ENCODE results near the gene FAM20C.
"Not testable (repeated sequence)": the region's sequence is repeated elsewhere in the genome, so short reads cannot be mapped to it uniquely, and the experiment has no call there.

The FAM20C gene

DNA sequence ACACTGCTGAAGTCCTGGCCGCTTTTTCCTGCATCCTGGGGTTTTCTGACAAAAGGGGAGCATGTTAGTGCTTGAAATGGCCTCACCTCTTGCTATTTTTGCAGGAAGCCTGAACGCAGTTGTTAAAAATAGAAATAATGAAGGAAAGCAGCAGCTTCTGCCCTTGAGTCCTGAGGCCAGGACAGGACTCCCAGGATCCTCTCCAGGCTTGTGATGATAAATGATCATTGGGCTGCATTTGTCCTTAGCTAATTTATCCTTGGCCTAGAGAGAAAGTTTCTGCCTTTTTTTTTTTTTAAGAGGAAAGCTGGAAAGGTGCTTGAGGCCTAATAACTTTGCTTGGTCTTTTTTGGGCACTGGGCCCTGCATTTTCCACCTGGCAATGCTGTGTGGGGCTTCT, 17.7 kb upstream of the FAM20C start:
- DNase-seq, result no peak

DNA sequence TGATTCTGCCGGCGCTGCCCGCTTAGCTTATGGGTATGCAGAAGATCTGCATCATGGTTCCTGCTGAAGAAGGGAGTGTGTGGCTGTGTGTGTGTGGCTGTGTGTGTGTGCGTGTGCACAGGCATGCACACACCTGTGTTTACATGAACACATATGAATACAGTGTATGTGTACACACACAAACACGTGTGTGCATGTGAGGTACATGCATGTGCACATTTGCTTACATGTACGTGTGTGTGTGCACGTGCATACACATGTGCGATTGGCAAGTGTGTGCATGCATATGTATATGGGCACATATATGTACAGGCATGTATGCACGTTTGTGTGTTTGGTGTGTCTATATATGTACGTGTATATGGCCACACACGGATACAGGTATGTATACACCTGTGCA, 16.4 kb upstream of the FAM20C start:
- no peak for DNase-seq

DNA sequence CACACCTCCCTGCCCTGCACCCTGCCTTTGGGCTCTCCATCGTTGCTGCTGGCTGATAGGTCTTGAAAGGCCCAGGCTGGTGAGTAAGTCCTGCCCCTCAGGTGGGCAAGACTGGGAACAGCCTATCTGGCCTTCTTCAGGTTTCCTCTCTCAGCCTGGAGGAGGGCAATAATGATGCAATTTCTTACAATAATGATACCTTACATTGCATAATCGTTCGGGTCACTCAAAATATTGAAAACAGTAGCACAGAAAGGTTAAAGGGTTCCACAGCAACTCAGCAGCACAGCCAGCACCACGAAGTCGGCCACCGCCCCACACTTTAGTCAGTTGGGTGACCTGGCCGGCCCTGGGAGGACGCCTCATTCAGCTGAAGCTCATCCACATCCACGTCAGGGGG, 16.0 kb upstream of the FAM20C start:
- no peak for DNase-seq

DNA sequence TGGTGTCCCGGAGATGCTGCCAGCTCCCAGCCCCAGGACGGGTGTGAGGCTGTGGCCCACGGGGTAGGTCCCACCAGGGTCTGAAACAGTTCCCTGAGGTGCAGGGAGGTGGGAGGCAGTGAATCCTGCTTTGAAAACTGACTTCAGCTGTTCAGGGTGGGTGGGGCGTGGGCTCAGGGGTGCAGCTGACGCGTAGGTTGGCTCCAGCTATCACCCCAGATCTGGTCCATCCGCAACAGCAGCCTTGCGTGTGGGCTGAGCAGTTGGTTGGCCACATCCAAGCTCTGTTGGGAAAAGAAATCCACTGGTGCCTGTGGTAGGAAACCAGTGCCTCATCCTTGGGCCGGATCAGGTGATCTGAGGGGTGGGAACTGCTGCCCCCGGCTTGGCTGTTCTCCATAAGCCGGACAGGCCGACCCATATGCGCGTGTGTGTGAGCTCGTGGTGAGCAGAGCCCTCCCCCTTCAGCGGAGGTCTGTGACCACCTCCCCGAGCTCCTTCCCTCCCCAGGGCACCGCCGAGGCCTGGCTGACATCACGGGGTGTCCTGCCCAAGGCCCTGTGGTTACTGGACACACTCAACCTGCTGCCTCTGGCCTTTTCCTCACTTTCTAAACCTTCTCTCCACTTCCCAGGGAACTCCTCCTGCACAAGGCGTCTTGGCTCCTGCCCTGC, 15.4 kb upstream of the FAM20C start:
- no peak for DNase-seq

DNA sequence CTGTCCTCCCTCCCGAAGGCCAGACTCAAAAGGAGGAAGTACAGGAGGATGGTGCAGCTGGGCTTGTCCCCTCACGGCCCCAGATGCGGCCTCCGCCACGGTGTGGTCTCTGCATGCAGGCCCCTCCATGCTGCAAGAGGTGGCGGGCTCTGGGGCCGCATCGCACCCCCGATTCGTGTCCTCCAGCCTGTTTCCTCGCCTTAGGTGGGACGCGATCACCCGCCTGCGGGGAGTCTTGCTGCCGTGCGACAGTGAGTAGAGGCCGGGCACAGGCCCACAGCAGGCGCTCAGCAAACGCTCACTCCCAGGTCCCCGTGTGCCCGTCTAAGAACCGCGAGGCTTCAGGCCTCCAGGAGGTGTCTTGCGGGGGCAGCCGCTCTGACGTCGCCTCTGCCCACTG, 13.9 kb upstream of the FAM20C start:
- no peak for DNase-seq

DNA sequence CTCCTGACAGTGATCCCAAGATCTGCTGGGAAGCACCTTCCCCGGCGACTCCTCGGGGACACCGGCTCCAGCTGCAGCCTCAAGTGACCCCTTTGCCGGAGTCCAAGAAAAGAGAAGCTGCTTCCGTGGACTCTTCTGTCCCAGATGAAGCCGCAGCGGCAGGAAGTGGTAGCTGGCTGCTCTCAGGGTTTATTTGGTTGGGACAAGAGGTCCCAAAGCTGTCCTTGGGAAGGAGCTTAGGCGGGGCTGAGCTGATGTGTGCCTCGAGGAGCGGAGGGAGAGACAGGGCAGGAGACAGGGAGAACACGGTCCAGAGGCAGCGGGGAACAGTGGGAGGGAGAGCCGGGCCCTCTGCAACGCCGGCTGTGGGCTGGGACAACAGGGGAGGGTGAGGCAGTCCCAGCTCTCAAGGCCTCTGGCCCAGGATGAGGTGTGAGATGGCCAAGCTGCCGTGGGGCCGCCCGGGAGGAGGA, 13.1 kb upstream of the FAM20C start:
- DNase-seq, result no peak

DNA sequence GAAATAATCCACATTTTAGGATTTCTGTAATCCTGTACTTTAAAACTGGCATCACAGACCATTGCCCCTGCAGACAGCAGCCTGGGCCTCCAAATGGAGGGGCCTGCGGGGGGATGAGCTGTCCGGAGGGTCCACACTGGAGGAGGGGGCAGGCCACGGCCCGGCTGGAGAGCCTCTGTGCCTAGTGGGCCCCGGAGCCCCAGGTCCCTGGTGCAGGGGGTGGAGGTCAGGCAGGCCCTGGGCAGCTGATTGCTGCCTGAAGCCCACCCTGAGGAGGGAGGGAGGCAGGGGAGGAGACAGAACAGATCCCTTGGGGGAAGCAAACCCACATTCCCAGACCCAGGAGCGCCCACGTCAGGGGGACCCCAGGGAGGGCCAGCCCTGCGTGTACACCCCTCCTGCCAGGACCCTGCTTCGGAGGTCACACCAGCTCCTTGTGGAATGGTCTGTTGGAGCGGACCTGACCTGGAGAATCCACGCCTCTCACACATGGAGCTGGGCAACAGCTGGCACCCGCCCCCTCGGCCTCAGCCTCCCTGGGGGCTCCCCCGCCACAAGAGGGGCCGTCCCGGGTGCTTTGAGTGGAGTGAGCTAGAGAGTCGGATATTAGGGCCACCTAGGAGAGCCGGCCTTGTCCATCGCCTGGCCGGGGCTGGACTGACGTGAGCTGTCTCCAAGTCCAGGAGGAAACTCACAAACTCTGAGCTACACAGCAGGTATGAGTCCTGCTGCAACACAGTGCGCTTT, 12.2 kb upstream of the FAM20C start:
- DNase-seq, result no peak

DNA sequence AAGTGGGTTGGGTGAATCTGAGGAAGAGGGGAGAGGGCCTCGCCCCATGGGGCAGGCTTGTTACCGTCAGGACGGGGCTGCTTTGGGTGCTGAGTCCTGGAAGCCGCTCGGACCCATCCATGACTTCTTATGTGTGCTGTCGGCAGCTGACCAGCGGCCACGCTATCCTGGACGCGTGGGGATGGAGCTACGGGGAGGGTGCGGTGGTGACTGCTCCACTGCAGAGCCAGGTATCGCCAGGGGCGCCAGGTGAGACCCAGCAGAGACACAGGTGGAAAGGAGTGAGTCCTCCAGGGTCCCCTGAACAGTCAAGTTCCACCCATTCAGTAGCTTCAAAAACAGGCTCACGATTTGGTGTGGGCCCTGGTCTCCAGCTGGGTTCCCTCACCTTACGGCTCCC, 10.6 kb upstream of the FAM20C start:
- DNase-seq, result no peak

DNA sequence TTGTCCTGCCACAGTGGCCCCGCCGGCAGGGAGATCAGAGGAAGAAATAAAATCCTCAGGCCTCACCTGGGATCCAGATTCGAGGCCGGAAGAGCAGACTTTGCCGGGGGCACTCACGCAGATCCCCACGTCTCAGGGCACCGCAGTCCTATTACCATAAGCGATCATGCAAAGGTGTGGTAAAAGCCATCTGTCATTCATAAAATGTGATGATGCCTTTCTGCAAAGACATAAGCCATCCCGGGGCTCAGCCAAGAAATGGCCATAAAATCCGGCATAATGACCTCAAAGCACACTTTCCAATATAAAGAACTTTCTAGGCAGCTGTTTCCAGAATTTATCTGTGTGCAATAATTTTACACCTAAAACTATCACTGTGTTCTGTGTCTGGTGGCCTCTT, 9.9 kb upstream of the FAM20C start:
- not testable (repeated sequence) for DNase-seq

DNA sequence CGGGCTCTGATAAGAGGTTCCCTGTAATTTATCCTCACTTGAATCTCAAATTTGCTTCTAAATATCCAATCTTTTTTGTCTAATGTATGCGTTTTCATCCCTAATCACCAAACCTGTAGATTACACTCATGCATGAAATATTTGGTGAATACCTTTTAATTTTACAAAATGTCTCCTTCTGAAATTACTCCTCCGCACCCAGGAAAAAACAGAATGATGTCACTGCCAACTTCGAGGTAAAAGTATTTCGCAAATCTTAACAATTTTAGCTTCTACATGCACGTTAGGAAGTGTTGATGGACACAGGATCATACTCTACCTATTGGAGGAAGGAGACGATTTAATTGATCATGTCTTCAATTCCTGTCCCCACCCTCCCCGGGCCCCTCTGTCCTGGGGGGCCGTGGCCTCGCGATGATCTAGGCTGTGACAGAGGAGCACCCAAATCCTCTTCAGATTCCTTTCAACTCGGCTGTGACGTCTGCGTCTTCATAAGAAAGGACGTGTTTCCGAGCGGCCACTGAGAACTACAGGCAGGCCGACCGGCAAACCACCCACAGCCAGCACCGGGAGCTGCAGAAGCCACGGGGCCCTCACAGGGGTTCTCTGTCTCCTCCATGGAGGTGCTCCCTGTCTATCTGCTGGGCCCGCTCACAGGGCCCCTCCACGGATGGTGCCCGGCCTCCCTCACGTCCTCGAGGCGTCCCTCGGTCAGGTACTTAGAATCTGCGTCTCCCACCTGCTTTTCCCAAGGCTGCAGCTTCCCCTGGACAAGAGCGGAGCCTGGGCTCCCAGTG, 8.7 kb upstream of the FAM20C start:
- DNase-seq, result no peak

DNA sequence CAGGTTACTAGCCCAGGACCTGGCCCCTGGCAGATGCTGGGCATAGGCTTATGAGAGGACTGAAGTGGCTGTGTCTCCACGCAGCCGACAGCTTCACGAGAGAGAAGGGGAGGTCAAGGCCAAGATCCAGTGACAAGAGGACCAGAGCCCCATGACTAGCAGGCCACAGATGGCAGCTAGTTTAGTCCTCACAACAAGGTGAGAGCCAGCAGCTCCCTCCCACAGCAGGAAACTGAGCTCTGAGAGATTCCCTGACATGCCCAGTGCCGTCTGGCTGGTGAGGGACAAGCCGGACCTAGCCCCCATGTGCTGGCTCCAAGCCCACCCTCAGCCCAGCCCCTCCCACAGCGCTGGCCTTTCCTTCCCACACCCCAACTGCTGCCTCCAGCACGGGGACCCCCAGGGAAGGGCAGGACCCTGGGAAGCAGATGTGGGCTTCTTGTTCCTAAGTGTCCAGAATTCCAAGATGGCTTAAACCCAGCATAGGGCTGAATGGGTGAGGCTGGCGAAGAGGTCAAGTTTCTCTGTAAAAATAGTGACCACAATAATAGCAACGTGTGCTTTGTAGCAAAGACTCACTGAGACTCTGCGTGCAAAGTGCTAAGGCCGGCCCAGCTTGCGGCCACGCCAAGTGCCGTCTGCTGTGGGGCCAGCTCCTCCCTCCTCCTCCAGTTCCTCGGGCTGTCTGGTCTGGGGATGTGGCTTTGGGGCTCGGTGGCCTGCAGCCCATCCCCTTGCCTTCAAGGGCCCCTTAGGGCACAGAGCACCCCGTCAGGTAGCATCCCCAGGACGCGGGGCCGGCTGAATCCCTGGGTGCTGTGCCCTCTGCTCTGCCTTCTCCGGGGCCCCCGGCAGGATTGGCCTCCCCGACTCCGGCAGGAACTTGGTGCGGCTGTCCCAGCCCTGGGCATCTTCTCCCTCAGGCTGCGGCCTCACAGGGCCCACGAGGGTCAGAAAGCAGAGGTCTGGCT, 7.8 kb upstream of the FAM20C start:
- no peak for DNase-seq

DNA sequence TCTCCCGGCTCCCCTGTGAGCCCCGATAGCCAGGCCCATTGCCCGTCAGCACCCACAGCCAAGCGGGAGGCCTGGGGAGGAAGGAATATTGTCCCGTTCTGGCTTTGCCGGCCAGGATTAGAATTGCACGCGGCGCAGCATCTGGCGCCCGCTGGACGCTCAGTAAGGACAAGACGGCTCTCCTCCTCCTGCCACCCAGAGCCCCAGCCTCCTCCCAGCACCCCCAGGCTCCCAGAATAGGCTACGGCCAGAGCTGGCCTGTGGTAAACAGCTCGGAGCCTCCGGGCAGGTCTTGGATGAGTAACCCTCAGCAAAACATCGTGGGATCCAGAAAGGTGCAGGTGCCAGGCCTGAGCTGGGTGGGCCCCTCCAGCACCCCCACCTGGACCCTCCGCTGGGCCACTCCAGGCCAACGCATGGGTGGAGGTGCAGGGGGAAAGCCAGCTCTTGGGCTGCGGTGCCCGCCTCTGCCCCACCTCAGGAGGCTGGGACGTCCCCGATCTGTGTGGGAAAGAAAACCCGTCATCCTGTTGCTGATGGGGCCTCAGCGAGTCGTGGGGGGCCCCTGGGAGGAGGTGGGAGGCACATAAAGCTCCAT, 5.8 kb upstream of the FAM20C start:
- DNase-seq, result no peak

DNA sequence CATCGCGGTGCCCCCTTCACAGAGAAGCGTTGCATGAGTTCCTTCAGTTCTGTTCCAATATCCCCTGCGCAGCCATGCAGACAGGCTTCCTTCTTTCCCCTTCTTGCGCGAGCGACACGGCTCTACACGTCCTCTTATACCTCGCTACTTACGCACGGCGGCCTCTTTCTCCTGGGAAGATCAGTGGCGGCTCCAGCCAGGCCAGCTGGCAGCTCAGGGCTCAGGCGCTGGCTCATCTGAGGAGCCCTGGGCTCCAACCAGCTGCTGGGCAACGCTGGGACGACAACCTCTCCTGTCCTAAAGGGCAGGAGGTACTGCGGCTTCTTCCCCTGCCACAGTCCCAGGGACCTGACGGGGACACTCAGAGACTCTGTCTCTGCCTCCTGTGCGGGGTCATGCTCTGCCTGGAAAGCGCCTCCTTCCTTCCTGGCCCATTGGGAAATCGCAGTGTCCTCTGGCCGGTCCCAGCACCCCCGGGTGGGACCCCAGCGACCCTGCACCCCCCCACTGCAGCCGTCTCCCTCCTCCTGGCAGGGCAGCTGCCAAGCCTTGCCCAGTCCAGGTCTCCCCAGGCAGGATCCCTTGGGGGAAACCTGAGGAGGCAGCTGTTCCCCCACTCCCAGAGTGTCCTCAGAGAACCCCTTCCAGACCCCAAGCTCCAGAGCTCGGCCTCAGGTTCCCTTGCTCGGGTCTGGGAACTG, 5.0 kb upstream of the FAM20C start:
- DNase-seq, result no peak

DNA sequence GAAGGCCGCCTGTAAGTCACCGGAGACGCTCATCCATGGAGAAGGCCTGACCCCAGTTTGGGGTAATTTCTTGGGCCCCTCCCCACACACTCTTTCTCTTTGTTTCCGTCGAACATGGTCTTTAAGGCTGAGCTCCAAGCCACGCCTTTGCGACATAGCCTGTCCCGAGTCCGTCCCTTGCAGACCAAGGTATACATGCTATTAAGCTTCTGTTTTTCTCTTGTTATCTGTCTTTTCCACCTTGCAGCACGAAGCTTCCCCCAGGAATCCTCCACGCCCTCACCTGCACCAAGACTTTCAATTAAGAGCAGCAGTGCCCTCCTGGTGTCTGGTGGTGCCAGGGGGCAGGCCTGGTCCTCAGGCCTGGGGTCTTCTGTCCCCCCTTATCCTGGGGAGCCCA, 4.2 kb upstream of the FAM20C start:
- no peak for DNase-seq

DNA sequence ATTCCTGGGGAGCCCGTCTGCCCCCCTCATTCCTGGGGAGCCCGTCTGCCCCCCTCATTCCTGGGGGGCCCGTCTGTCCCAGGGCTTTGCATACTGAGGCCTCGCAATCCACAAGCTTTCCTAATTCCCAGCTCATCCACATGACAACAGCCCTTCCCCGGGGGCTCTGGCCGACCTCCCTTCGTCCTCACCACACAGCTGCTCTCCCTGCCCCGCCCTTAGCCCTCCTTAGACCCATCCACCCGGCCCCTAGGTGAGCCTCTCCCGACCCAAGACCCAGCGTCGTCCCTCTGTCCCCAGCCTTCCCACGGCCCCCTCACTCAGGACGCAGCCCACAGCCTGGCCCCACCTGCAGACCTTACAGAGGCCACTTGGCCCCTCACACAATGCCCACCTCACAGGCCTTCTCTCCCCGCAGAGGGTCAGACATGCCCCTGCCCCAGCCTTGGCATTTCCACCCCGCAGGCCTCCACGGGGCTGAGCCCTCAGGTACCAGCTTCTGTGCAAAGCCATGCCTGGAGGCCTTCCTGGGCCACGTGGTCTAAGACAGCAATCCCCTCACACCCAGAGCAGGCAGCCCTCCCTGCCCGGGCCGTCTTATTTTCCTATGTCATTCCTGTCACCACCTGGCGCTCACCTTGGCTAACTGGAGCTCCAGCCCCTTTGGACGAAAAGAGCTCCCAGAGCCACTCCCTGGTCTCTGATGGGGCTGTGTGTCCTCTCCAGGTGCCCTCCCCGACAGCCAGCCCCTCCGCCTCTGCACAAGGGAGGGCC, 3.5 kb upstream of the FAM20C start:
- no peak for DNase-seq

DNA sequence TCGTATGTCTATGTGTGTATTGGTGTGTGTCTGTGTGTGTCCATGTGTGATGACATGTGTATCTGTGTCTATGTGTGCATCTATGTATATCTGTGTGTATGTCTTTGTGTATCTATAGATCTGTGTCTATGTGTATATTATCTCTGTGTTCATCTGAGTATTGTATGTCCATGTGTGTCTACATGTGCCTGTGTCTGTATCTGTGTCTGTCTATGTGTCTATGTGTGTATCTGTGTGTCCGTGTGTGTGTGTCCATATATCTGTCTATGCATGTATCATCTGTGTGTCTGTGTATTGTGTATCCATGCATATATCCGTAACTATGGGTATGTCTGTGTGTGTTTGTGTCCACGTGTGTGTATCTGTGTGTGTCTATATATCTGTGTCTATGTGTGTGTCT, 2.7 kb upstream of the FAM20C start:
- DNase-seq, result no peak

DNA sequence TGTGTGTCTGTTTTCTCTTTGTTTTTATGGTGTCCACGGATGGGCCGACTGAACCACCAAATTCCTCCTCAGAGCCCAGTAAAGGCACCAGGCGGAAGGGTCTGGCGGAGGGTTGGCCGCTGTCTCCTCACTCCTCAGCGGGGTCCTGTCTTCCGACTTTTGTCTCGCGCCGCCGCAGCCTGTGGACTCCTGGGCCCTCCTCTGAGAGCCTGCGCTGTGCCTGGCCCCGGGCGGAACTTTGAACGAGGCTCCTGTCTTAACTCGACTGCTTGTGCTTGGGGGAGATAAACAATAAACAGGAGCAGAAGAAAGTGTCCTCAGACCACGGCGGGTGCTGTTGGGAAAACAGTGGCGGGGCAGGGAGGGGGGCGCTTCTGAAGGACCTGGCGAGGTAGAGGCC, 2.2 kb upstream of the FAM20C start:
- no peak for DNase-seq

DNA sequence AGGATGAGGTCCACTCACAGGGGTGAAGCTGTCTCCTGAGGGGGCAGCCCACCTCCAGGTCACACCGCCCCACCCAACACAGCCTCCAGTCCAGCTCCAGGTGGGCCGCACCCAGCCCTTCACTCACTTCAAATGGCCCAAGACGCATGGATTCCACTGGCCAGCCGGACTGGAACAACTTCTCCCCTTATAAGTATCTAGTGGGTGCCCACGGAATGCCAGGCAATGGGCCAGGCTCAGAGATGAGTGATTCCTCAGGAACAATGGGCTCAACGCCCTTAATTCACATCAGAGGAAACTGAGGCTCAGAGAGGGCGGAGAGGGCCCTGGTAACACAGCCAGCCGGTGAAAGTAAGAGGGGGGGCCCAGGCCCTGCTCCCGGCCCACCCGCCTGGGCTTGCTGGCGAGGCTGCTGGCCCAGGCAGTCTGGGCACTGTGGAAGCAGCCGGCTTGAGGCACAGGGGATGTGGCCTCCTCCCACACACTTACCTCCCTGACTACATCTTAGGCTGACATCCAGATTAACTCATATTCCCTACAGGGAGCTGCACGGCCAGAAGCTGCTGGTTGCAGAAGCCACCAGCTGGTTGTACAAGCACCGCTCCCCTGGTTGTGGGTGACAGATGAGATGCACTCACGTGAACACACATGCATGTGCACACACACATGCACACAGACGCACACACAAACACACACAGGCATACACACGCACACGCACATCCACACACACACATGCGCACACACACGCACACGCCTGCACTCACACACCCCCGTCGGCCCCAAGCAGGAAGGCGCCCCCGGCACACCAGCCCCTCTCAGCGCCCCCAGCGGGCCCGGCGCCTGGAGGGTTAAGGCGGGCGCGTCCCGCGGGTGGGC, 1.0 kb upstream of the FAM20C start:
- DNase-seq, result no peak

DNA sequence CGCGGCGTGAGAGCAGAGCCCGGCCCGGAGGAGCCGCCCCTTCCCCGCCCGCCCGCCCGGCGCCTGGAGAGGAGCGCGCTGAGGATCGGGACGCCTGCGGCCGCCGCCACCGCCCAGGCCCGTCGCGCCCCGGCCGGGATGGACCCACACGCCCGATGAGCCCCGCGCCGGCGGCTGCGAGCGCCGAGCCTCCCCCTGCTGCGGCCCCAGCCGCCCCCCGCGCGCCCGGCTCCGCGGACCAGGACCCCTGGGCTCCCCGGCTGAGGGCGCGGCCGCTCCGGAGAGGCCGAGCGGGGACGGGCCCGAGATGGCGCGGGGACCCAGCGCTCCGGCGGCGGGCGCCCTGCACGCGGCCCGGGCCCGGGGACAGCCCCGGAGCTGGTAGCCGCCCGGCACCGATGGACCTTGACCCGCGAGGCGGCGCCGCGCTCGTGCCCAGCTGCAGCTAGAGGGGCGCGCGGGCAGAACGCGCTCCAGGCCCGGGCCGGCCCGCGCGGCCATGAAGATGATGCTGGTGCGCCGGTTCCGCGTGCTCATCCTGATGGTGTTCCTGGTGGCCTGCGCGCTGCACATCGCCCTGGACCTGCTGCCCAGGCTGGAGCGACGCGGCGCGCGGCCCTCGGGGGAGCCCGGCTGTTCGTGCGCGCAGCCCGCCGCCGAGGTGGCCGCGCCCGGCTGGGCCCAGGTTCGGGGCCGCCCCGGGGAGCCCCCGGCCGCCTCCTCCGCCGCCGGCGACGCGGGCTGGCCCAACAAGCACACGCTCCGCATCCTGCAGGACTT, 520 bp downstream of the FAM20C start:
- no peak for DNase-seq
